ENCODE data around the gene MAP3K6.
A peak's percentile ranks its signal among the peaks of the same experiment; 100 is the strongest.

- TF ChIP-seq CTCF (IDR thresholded peaks at IDR 0.05; ENCODE audit: low read depth, low read length) (peak; percentile 29), POLR2A (IDR thresholded peaks at IDR 0.05; ENCODE audit: extremely low read depth, insufficient read length) (peak; percentile 23)
Observed at GRCh38 chr1:27403065-27403726, 36.4 kb upstream of the MAP3K6 start.
